OCI-LY7 (cell line): ENCODE results near the gene LDHAL6B.

Source experiments
- EZH2phosphoT487 ChIP-seq: fragments of 200-600 bp; sonication (generic); IDR thresholded peaks from 2 replicates; pipeline ENCODE4 v1.6.1; 2018; ENCODE audit warnings: low read depth, borderline replicate concordance, mild to moderate bottlenecking, mixed run types, antibody characterized with exemption, low read length, moderate library complexity, mixed read lengths
- TF ChIP-seq, protein P1 (sequence below): fragments of 200-600 bp; sonication (generic); conservative IDR thresholded peaks from 2 replicates; pipeline ENCODE4 v1.5.1; 2014; ENCODE audit warnings: mild to moderate bottlenecking, antibody characterized with exemption, low read length, moderate library complexity, mixed read lengths

DNA sequence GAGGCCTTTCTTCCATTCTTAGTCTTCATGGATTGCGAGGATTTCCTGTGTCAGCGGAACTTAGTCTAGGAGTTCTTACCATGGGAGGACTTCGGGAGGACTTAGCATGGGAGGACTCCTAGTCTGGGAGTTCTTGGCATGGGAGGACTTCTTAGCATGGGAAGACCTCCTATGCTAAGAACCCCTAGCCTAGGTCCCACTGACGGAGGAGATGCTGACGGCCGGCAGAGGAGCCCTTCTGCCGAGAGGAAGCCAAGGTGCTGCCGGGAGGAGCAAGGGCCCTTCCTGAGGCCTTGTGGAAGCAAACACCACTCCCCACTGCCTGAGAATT is 35.6 kb upstream of the LDHAL6B start:
- TF ChIP-seq, protein P1, sequence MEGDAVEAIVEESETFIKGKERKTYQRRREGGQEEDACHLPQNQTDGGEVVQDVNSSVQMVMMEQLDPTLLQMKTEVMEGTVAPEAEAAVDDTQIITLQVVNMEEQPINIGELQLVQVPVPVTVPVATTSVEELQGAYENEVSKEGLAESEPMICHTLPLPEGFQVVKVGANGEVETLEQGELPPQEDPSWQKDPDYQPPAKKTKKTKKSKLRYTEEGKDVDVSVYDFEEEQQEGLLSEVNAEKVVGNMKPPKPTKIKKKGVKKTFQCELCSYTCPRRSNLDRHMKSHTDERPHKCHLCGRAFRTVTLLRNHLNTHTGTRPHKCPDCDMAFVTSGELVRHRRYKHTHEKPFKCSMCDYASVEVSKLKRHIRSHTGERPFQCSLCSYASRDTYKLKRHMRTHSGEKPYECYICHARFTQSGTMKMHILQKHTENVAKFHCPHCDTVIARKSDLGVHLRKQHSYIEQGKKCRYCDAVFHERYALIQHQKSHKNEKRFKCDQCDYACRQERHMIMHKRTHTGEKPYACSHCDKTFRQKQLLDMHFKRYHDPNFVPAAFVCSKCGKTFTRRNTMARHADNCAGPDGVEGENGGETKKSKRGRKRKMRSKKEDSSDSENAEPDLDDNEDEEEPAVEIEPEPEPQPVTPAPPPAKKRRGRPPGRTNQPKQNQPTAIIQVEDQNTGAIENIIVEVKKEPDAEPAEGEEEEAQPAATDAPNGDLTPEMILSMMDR, result no peak
- no peak for TF ChIP-seq EZH2phosphoT487
